Neural progenitor cell (in vitro differentiated cells): ENCODE measurements around the gene AFMID.

Source experiments
- EZH2 ChIP-seq: fragments of 200-600 bp; sonication (generic); IDR thresholded peaks from 2 replicates; pipeline ENCODE4 v1.6.1; 2017; ENCODE audit warnings: antibody characterized with exemption, mild to moderate bottlenecking, moderate library complexity
- EZH2phosphoT487 ChIP-seq: fragments of 200-600 bp; sonication (generic); IDR thresholded peaks from 2 replicates; pipeline ENCODE4 v1.6.1; 2017; ENCODE audit warnings: antibody characterized with exemption

- TF ChIP-seq EZH2phosphoT487 (no peak), EZH2 (no peak)
Observed at GRCh38 chr17:78248051-78248914, 61.1 kb downstream of the AFMID start.
